ENCODE data around the gene RASAL2.

DNA sequence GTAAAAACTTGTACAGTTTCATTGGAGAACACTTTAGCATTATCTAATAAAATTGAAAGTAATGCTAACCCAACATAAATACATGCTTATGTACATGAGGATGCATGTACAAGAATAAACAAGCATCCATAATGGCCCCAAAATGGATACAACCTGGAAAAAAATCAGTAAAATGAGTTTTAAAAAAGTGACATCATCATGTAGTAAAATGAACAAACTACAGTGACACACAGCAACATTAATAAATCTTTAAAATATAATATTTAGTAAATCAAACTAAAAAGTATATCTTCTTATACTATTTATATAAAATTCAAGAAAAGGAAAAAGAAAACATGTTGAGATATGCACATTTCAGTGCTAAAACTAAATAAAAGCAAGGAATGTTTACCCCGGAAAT is 262.4 kb downstream of the RASAL2 start:
- TF ChIP-seq, protein P1, sequence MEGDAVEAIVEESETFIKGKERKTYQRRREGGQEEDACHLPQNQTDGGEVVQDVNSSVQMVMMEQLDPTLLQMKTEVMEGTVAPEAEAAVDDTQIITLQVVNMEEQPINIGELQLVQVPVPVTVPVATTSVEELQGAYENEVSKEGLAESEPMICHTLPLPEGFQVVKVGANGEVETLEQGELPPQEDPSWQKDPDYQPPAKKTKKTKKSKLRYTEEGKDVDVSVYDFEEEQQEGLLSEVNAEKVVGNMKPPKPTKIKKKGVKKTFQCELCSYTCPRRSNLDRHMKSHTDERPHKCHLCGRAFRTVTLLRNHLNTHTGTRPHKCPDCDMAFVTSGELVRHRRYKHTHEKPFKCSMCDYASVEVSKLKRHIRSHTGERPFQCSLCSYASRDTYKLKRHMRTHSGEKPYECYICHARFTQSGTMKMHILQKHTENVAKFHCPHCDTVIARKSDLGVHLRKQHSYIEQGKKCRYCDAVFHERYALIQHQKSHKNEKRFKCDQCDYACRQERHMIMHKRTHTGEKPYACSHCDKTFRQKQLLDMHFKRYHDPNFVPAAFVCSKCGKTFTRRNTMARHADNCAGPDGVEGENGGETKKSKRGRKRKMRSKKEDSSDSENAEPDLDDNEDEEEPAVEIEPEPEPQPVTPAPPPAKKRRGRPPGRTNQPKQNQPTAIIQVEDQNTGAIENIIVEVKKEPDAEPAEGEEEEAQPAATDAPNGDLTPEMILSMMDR (IDR thresholded peaks at IDR 0.05) = no peak
- no peak for TF ChIP-seq POLR2A (IDR thresholded peaks at IDR 0.05)
